SK-N-SH treated with all-trans-retinoic acid at 6 μM for 48 hours (cell line): ENCODE results near the gene MMP1.

Experiments
- ATAC-seq: fragments of 200-7000 bp; cut with Tn5 transposase; 3 replicates; pipeline ENCODE4 v1.9.1; 2020; ENCODE audit warnings: mild to moderate bottlenecking, moderate library complexity
- ARNTL ChIP-seq: fragments of 450-650 bp; formaldehyde crosslinking; IDR thresholded peaks from 2 replicates; pipeline ENCODE4 v1.5.0; 2020; ENCODE audit warnings: low read depth, mild to moderate bottlenecking, moderate library complexity, borderline replicate concordance
- BACH2 ChIP-seq: fragments of 250-450 bp; sonication (Bioruptor Pico); IDR thresholded peaks from 2 replicates; pipeline ENCODE4 v1.9.0; 2021; ENCODE audit warnings: mild to moderate bottlenecking, borderline replicate concordance
- CREB5 ChIP-seq: fragments of 250-450 bp; sonication (Bioruptor Pico); IDR thresholded peaks from 2 replicates; pipeline ENCODE4 v1.5.1; 2020; ENCODE audit warnings: low read depth, mild to moderate bottlenecking, moderate library complexity
- CSDC2 ChIP-seq: fragments of 250-450 bp; sonication (Bioruptor Pico); IDR thresholded peaks from 2 replicates; pipeline ENCODE4 v1.5.0; 2020; ENCODE audit warnings: mild to moderate bottlenecking, moderate library complexity
- CSRNP3 ChIP-seq: fragments of 250-450 bp; sonication (Bioruptor Pico); IDR thresholded peaks from 2 replicates; pipeline ENCODE4 v1.5.1; 2021; ENCODE audit warnings: mild to moderate bottlenecking, moderate library complexity
- GLIS3 ChIP-seq: fragments of 250-450 bp; sonication (Bioruptor Pico); IDR thresholded peaks from 2 replicates; pipeline ENCODE4 v1.5.0; 2020; ENCODE audit warnings: mild to moderate bottlenecking, moderate library complexity
- ISL1 ChIP-seq: fragments of 250-450 bp; sonication (Bioruptor Pico); IDR thresholded peaks from 2 replicates; pipeline ENCODE4 v2.1.2; 2022; ENCODE audit warnings: mild to moderate bottlenecking, moderate library complexity
- OSR1 ChIP-seq: fragments of 250-450 bp; sonication (Bioruptor Pico); IDR thresholded peaks from 2 replicates; pipeline ENCODE4 v1.8.0; 2022; ENCODE audit warnings: moderate library complexity, mild to moderate bottlenecking, inconsistent platforms
- PATZ1 ChIP-seq: fragments of 250-450 bp; sonication (Bioruptor Pico); IDR thresholded peaks from 2 replicates; pipeline ENCODE4 v1.8.0; 2020; ENCODE audit warnings: mild to moderate bottlenecking, moderate library complexity, borderline replicate concordance
- POU6F1 ChIP-seq: fragments of 250-450 bp; sonication (Bioruptor Pico); IDR thresholded peaks from 2 replicates; pipeline ENCODE4 v1.8.0; 2021; ENCODE audit warnings: low read depth, mild to moderate bottlenecking, moderate library complexity, borderline replicate concordance
- TOX ChIP-seq: fragments of 250-450 bp; sonication (Bioruptor Pico); IDR thresholded peaks from 2 replicates; pipeline ENCODE4 v1.8.0; 2021; ENCODE audit warnings: mild to moderate bottlenecking, moderate library complexity, borderline replicate concordance
- TSHZ2 ChIP-seq: fragments of 250-450 bp; sonication (Bioruptor Pico); IDR thresholded peaks from 2 replicates; pipeline ENCODE4 v1.5.0; 2020; ENCODE audit warnings: mild to moderate bottlenecking, moderate library complexity
- ZFP3 ChIP-seq: fragments of 250-450 bp; sonication (Bioruptor Pico); IDR thresholded peaks from 2 replicates; pipeline ENCODE4 v1.5.0; 2020; ENCODE audit warnings: mild to moderate bottlenecking, moderate library complexity
- ZFP30 ChIP-seq: fragments of 450-650 bp; formaldehyde crosslinking; IDR thresholded peaks from 2 replicates; pipeline ENCODE4 v1.5.0; 2022; ENCODE audit warnings: mild to moderate bottlenecking, moderate library complexity
- ZNF565 ChIP-seq: fragments of 450-650 bp; formaldehyde crosslinking; conservative IDR thresholded peaks from 2 replicates; pipeline ENCODE4 v1.5.0; 2020; ENCODE audit warnings: low read depth, mild to moderate bottlenecking, moderate library complexity
- ZNF8 ChIP-seq: fragments of 450-650 bp; formaldehyde crosslinking; IDR thresholded peaks from 2 replicates; pipeline ENCODE4 v1.5.0; 2020; ENCODE audit warnings: mild to moderate bottlenecking, moderate library complexity

The MMP1 gene

GRCh38 chr11:102809971-102810370 lies 12.0 kb upstream of the MMP1 start:
- TF ChIP-seq ZNF8 (CRISPR knock-in tag), result no peak
- TF ChIP-seq ISL1 (CRISPR knock-in tag), result no peak
- TF ChIP-seq GLIS3 (CRISPR knock-in tag), result no peak
- ATAC-seq, result no peak

- no peak for TF ChIP-seq CREB5
- no peak for TF ChIP-seq OSR1
- peak; percentile 90 for ATAC-seq
These were observed 10.0 kb upstream of the MMP1 start for GRCh38 chr11:102807921-102808320.

GRCh38 chr11:102806296-102806695 lies 8.3 kb upstream of the MMP1 start:
- peak; percentile 59 for ATAC-seq
- TF ChIP-seq ZFP3, result no peak
- peak; percentile 74 for TF ChIP-seq ISL1 (CRISPR knock-in tag)

GRCh38 chr11:102802341-102802740 lies 4.4 kb upstream of the MMP1 start:
- ATAC-seq, result peak; percentile 83
- TF ChIP-seq ZFP30 (CRISPR knock-in tag), result no peak
- TF ChIP-seq, all 23 proteins: peak for 0

- no peak for ATAC-seq
- TF ChIP-seq ZFP3 (no peak), GLIS3 (CRISPR knock-in tag) (no peak), TSHZ2 (no peak), ZNF8 (CRISPR knock-in tag) (no peak), BACH2 (CRISPR knock-in tag) (no peak), TOX (CRISPR knock-in tag) (no peak), CSRNP3 (CRISPR knock-in tag) (no peak), CSDC2 (CRISPR knock-in tag) (no peak)
These were observed 2.8 kb upstream of the MMP1 start for GRCh38 chr11:102800767-102801166.

- ATAC-seq, result no peak; the same call in 2 of the 3 replicates
These were observed 1.9 kb upstream of the MMP1 start for GRCh38 chr11:102799681-102800340.

More at GRCh38 chr11:102799681-102800340, 1.9 kb upstream of the MMP1 start:
- TF ChIP-seq ARNTL (CRISPR knock-in tag) (no peak), ZNF565 (CRISPR knock-in tag) (no peak), PATZ1 (CRISPR knock-in tag) (no peak), GLIS3 (CRISPR knock-in tag) (no peak), ISL1 (CRISPR knock-in tag) (no peak), ZFP30 (CRISPR knock-in tag) (no peak), POU6F1 (CRISPR knock-in tag) (no peak)
- TF ChIP-seq, all 23 proteins: peak for 0
